Progenitor cell of endocrine pancreas (in vitro differentiated cells): Measurements from ENCODE around the gene TMEM207. TPM values are rescaled to one million over a fixed set of nuclear protein-coding genes. Genes with fewer than 3 reads are reported as not detected.
A peak's percentile ranks its signal among the peaks of the same experiment; 100 is the strongest.
"Not testable (repeated sequence)": the region's sequence is repeated elsewhere in the genome, so short reads cannot be mapped to it uniquely, and the experiment has no call there.

Source experiments
- DNase-seq: peaks from one replicate; pipeline ENCODE4 v3.0.0; 2021; ENCODE audit warnings: low spot score; ENCODE audit not compliant: unreplicated experiment
- H3K27ac Mint-ChIP-seq: 2 replicates; pipeline ENCODE4 v1.8.0; 2021; ENCODE audit warnings: mild to moderate bottlenecking, moderate library complexity, mixed read lengths
- H3K27me3 Mint-ChIP-seq: 2 replicates; pipeline ENCODE4 v1.8.0; 2021; ENCODE audit warnings: mixed read lengths
- H3K36me3 Mint-ChIP-seq: 2 replicates; pipeline ENCODE4 v1.8.0; 2022; ENCODE audit warnings: mixed read lengths; ENCODE audit not compliant: insufficient read depth
- H3K4me1 Mint-ChIP-seq: 2 replicates; pipeline ENCODE4 v1.8.0; 2021; ENCODE audit warnings: low read depth, mixed read lengths
- H3K4me3 Mint-ChIP-seq: 2 replicates; pipeline ENCODE4 v1.8.0; 2021; ENCODE audit warnings: low read depth, mild to moderate bottlenecking, moderate library complexity, mixed read lengths
- H3K9me3 Mint-ChIP-seq: 2 replicates; pipeline ENCODE4 v1.8.0; 2021; ENCODE audit warnings: low read depth, mixed read lengths
- total RNA-seq: library from RNA; stranded (reverse); gene quantifications from 2 replicates; pipeline ENCODE4 v1.2.1, GENCODE V29; 2021
- TF ChIP-seq, protein P1 (sequence below): fragments of 200-600 bp; sonication (generic); IDR thresholded peaks from one replicate; pipeline ENCODE4 v1.5.0; 2021; ENCODE audit warnings: antibody characterized with exemption, mild to moderate bottlenecking; ENCODE audit not compliant: unreplicated experiment

Gene TMEM207
- total RNA-seq, 1 donor from 2014 or later, result not detected

- DNase-seq, result no peak
- H3K36me3 Mint-ChIP-seq, result no peaks in the 10 kb centered on the region
- H3K27me3 Mint-ChIP-seq, result no peaks in the 10 kb centered on the region
- H3K4me1 Mint-ChIP-seq, result peaks cover 6% of the 10 kb centered on the region
- H3K9me3 Mint-ChIP-seq, result peaks cover 14% of the 10 kb centered on the region
- no peak overlapping the region for H3K27ac Mint-ChIP-seq
- H3K4me3 Mint-ChIP-seq, result no peak overlapping the region
- TF ChIP-seq, protein P1, sequence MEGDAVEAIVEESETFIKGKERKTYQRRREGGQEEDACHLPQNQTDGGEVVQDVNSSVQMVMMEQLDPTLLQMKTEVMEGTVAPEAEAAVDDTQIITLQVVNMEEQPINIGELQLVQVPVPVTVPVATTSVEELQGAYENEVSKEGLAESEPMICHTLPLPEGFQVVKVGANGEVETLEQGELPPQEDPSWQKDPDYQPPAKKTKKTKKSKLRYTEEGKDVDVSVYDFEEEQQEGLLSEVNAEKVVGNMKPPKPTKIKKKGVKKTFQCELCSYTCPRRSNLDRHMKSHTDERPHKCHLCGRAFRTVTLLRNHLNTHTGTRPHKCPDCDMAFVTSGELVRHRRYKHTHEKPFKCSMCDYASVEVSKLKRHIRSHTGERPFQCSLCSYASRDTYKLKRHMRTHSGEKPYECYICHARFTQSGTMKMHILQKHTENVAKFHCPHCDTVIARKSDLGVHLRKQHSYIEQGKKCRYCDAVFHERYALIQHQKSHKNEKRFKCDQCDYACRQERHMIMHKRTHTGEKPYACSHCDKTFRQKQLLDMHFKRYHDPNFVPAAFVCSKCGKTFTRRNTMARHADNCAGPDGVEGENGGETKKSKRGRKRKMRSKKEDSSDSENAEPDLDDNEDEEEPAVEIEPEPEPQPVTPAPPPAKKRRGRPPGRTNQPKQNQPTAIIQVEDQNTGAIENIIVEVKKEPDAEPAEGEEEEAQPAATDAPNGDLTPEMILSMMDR, result no peak
These were observed 41.9 kb upstream of the TMEM207 start for GRCh38 chr3:190491533-190492054.

GRCh38 chr3:190486908-190487607 lies 37.4 kb upstream of the TMEM207 start:
- no peaks in the 10 kb centered on the region for H3K9me3 Mint-ChIP-seq
- no peaks in the 10 kb centered on the region for H3K36me3 Mint-ChIP-seq
- H3K27ac Mint-ChIP-seq, result no peak overlapping the region
- H3K4me3 Mint-ChIP-seq, result no peak overlapping the region
- no peak for DNase-seq
- H3K4me1 Mint-ChIP-seq, result peaks cover 9% of the 10 kb centered on the region
- no peaks in the 10 kb centered on the region for H3K27me3 Mint-ChIP-seq
- TF ChIP-seq, protein P1, result no peak

DNA sequence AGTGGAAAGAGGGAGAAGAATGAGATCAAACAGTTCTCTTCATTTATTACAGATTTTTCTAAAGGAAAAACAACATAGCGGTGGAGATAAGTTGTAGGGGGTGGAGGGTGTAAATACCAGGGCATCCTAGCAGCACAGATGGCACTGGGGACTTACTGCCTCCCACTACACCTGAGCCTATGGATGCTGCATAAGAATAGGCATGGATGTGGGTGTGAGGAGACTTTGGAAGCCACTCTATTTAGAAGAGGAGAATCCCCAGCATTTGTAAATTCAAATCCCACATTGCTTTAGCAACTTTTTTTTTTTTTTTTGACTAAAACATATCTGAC lies 36.8 kb upstream of the TMEM207 start:
- no peaks in the 10 kb centered on the region for H3K36me3 Mint-ChIP-seq
- H3K27me3 Mint-ChIP-seq, result no peaks in the 10 kb centered on the region
- H3K4me1 Mint-ChIP-seq, result peaks cover 8% of the 10 kb centered on the region
- no peak overlapping the region for H3K4me3 Mint-ChIP-seq
- H3K9me3 Mint-ChIP-seq, result no peaks in the 10 kb centered on the region
- no peak overlapping the region for H3K27ac Mint-ChIP-seq
- TF ChIP-seq, protein P1, result no peak
- no peak for DNase-seq

GRCh38 chr3:190485830-190486532 lies 36.3 kb upstream of the TMEM207 start:
- Mint-ChIP-seq H3K27me3 (no peaks in the 10 kb centered on the region), H3K27ac (peak overlapping the region; percentile 57), H3K4me1 (peaks cover 8% of the 10 kb centered on the region), H3K9me3 (no peaks in the 10 kb centered on the region), H3K36me3 (no peaks in the 10 kb centered on the region), H3K4me3 (no peak overlapping the region)
- TF ChIP-seq, protein P1, result no peak
- DNase-seq, result no peak

DNA sequence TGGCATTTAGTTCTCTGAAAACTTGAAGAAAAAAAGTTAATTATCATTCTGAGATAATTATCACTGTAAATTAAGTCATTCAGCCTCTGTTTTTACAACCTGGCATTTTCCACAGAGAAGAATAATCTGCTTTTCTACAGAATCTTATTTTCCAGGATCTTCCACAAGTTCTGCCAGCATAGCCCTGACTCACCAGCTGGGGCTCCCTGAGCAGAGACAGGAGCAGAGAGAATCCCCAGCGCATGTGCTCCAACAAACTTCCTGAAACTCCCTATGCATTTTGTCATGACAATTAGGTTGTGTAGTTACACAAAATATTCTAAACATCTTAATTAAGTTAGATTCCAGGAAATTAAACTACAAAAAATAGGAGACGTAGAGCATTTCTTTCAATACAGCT lies 32.1 kb upstream of the TMEM207 start:
- H3K36me3 Mint-ChIP-seq, result no peaks in the 10 kb centered on the region
- TF ChIP-seq, protein P1, result no peak
- peaks cover 7% of the 10 kb centered on the region for H3K4me1 Mint-ChIP-seq
- H3K27me3 Mint-ChIP-seq, result no peaks in the 10 kb centered on the region
- H3K9me3 Mint-ChIP-seq, result peaks cover 3% of the 10 kb centered on the region
- no peak overlapping the region for H3K4me3 Mint-ChIP-seq
- no peak overlapping the region for H3K27ac Mint-ChIP-seq
- no peak for DNase-seq

- H3K4me1 Mint-ChIP-seq, H3K27me3 Mint-ChIP-seq, H3K4me3 Mint-ChIP-seq, DNase-seq, H3K36me3 Mint-ChIP-seq, H3K27ac Mint-ChIP-seq: not testable (repeated sequence)
- peaks cover 24% of the 10 kb centered on the region for H3K9me3 Mint-ChIP-seq
These were observed 23.6 kb upstream of the TMEM207 start for GRCh38 chr3:190473261-190473660.
